ENCODE results near the gene NDUFS8. TPM values are rescaled to one million over a fixed set of nuclear protein-coding genes. Genes with fewer than 3 reads are reported as not detected.

The NDUFS8 gene
- total and polyA plus RNA-seq, 2 experiments from 2014 or later, result 330 to 540 TPM

DNA sequence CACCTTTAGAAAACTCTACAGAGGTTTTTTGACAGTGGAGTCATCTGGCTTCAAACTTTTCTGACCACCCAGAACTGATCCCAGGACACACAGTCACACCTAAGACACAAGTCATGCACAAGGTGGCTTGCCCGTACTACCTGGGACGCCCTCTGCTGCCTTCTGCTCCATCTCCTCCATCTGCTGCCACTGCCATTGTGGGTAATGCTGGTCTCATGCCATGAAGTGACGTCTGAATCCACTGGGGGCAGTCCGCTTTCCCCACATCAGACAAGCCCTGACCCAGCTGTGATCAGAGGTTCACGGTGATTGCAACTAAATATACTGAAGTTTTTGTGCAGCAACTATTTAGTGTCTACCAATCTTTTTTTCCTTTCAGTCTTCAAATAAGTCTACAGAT, 5.4 kb upstream of the NDUFS8 start:
- no peak for TF ChIP-seq CTCF (IDR thresholded peaks at IDR 0.05; ENCODE audit: low read depth, low read length)
- Histone ChIP-seq H3K36me3 (no peaks in the 10 kb centered on the region), H3K27ac (no peak overlapping the region), H3K4me1 (ENCODE audit: low read depth) (no peaks in the 10 kb centered on the region), H3K4me3 (no peak overlapping the region), H3K9me3 (ENCODE audit: low read depth) (no peaks in the 10 kb centered on the region), H3K27me3 (no peaks in the 10 kb centered on the region)
- no peak for DNase-seq (ENCODE audit: low read depth in 1 of 2, low spot score in 1 of 2)

GRCh38 chr11:68026391-68027105, 3.9 kb upstream of the NDUFS8 start:
- Histone ChIP-seq H3K27me3 (no peaks in the 10 kb centered on the region), H3K4me1 (ENCODE audit: low read depth) (no peaks in the 10 kb centered on the region), H3K4me3 (no peak overlapping the region), H3K9me3 (ENCODE audit: low read depth) (no peaks in the 10 kb centered on the region), H3K27ac (no peak overlapping the region), H3K36me3 (no peaks in the 10 kb centered on the region)
- TF ChIP-seq CTCF (IDR thresholded peaks at IDR 0.05; ENCODE audit: low read depth, low read length), result no peak
- DNase-seq (ENCODE audit: low read depth in 1 of 2, low spot score in 1 of 2), result no peak

- Histone ChIP-seq H3K4me3 (no peak overlapping the region), H3K4me1 (ENCODE audit: low read depth) (no peaks in the 10 kb centered on the region), H3K36me3 (no peaks in the 10 kb centered on the region), H3K9me3 (ENCODE audit: low read depth) (no peaks in the 10 kb centered on the region), H3K27ac (no peak overlapping the region), H3K27me3 (no peaks in the 10 kb centered on the region)
- TF ChIP-seq CTCF (IDR thresholded peaks at IDR 0.05; ENCODE audit: low read depth, low read length), result no peak
- DNase-seq (ENCODE audit: low read depth in 1 of 2, low spot score in 1 of 2), result no peak
These were observed 2.8 kb upstream of the NDUFS8 start for GRCh38 chr11:68027667-68028066.

DNA sequence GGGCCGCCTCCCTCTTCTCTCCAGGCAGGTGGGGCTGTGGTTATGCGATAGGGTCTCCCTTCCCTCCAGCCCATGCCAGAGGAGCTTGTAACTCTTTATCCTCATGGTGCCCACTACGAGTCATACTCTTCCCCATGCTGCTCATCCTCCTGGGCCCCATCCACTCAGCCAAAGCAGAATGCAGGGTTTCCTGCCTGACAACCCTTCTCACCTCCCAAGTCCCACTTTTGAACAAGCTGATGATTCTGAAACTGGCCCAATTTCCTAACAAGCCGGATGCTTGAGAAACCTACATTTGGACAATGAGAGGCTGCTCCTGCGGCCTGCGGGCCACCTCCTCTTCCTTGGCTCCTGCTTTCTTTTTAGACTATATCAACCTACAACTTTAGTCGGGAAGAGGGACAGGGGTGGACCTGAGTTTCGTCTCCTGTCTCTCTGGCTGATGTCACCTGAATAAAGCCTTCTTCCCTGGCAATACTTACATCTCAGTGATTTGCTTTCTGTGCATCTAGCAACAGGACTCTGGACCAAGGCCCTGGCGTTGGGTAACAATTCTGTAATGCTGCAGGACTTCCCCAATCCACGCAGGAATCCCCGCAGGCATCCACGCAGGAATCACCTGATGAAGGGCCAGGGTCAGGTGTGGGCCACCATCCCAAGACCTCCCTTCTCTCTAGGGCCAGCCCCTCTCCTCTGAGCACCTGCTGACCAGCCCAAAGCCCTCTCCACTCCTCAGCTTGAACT, 1.5 kb upstream of the NDUFS8 start:
- no peaks in the 10 kb centered on the region for H3K9me3 ChIP-seq (ENCODE audit: low read depth)
- H3K27me3 ChIP-seq, result no peaks in the 10 kb centered on the region
- DNase-seq (ENCODE audit: low read depth in 1 of 2, low spot score in 1 of 2), result peak in 1 of 2 donors; percentile 39
- peaks cover 3% of the 10 kb centered on the region for H3K36me3 ChIP-seq
- H3K4me1 ChIP-seq (ENCODE audit: low read depth), result no peaks in the 10 kb centered on the region
- H3K27ac ChIP-seq, result no peak overlapping the region
- H3K4me3 ChIP-seq, result no peak overlapping the region
- no peak for TF ChIP-seq CTCF (IDR thresholded peaks at IDR 0.05; ENCODE audit: low read depth, low read length)

GRCh38 chr11:68031144-68031464, 623 bp downstream of the NDUFS8 start:
- no peak for DNase-seq (ENCODE audit: low read depth in 1 of 2, low spot score in 1 of 2)
- Histone ChIP-seq H3K27me3 (no peaks in the 10 kb centered on the region), H3K4me3 (peak overlapping the region; percentile 48), H3K27ac (peak overlapping the region; percentile 86), H3K36me3 (peaks cover 7% of the 10 kb centered on the region), H3K9me3 (ENCODE audit: low read depth) (no peaks in the 10 kb centered on the region), H3K4me1 (ENCODE audit: low read depth) (no peaks in the 10 kb centered on the region)
- TF ChIP-seq CTCF (IDR thresholded peaks at IDR 0.05; ENCODE audit: low read depth, low read length), result no peak

All from cardiac muscle cell (in vitro differentiated cells and primary cell).